HepG2 (cell line): ENCODE measurements around the gene UGP2. TPM values are rescaled to one million over a fixed set of nuclear protein-coding genes. Genes with fewer than 3 reads are reported as not detected.
A peak's percentile ranks its signal among the peaks of the same experiment; 100 is the strongest.

Experiments used
- ATAC-seq: fragments of 200-7000 bp; cut with Tn5 transposase; 3 replicates; pipeline ENCODE4 v1.9.1; 2020; ENCODE audit warnings: mild to moderate bottlenecking, moderate library complexity
- BruUV-seq: library from RNA; stranded (reverse); fragments of 400-500 nt; replicated peaks from 2 replicates; lab custom pipeline; 2021; lab: Mats Ljungman, UMichigan
- CTCF ChIA-PET: fragments of 300-600 bp; formaldehyde crosslinking; extraction: SDS; loops from one replicate; lab custom pipeline; 2021; ENCODE audit warnings: low total read pairs, inconsistent platforms, low intra/inter-chr PET ratio; lab: Yijun Ruan, JAX
- POLR2A ChIA-PET: fragments of 350-600 bp; sonication (Branson Sonifier 250); formaldehyde crosslinking; loops from one replicate; lab custom pipeline; 2020; ENCODE audit warnings: antibody characterized with exemption, inconsistent platforms; lab: Yijun Ruan, JAX
- DNase-seq: peaks from one replicate; pipeline ENCODE4 v3.0.0-alpha.2; 2015; ENCODE audit warnings: low spot score
- FAIRE-seq: peaks from 3 replicates; lab custom pipeline; 2011; peaks lifted over from hg19 to GRCh38; lab: Jason Lieb, UNC
- H2AFZ ChIP-seq: one replicate; pipeline ENCODE4 v1.6.1; 2011; ENCODE audit warnings: low read length, inconsistent platforms
- H3K27ac ChIP-seq: fragments of 300-600 bp; 3 replicates; pipeline ENCODE4 v1.8.0; 2011; ENCODE audit warnings: mixed run types, mild to moderate bottlenecking, mixed read lengths, low read length, inconsistent platforms; ENCODE audit not compliant: insufficient read depth; ENCODE audit errors: extremely low read length
- H3K27me3 ChIP-seq, 2 experiments: fragments of 200-600 bp in 1 of 2; 2 replicates in 1 of 2; 3 replicates in 1 of 2; pipeline versions ENCODE4 v1.6.0 to v1.8.0; 2011; ENCODE audit warnings: low read length in 2 of 2, mild to moderate bottlenecking in 2 of 2, moderate library complexity in 2 of 2, inconsistent platforms in 1 of 2; ENCODE audit not compliant: insufficient read depth in 2 of 2, control insufficient read depth in 1 of 2
- H3K36me3 ChIP-seq, 2 experiments: fragments of 200-600 bp in 1 of 2; replicated peaks in 1 of 2; 2 replicates in 1 of 2; 3 replicates in 1 of 2; pipeline versions ENCODE4 v1.5.1 to v1.8.0; 2011; ENCODE audit warnings: low read length in 2 of 2, inconsistent platforms in 1 of 2; ENCODE audit not compliant: insufficient read depth in 2 of 2, control insufficient read depth in 1 of 2
- H3K4me1 ChIP-seq: 2 replicates; pipeline ENCODE4 v1.5.1; 2012; ENCODE audit warnings: low read length, inconsistent platforms; ENCODE audit not compliant: insufficient read depth
- H3K4me2 ChIP-seq: 2 replicates; pipeline ENCODE4 v1.6.0; 2011; ENCODE audit warnings: low read depth, low read length, inconsistent platforms
- H3K4me3 ChIP-seq, 3 experiments: fragments of 200-600 bp in 1 of 3; sonication (generic), shearing (Covaris generic) in 1 of 3; replicated peaks in 1 of 3; 2 replicates each; pipeline ENCODE4 v1.5.1; 2011 to 2016; ENCODE audit warnings: low read length in 3 of 3, inconsistent platforms in 2 of 3, low read depth in 2 of 3, mild to moderate bottlenecking in 2 of 3, control low read depth in 1 of 3, mixed read lengths in 1 of 3; ENCODE audit not compliant: insufficient read depth in 1 of 3
- H3K79me2 ChIP-seq: one replicate; pipeline ENCODE4 v1.6.1; 2011; ENCODE audit warnings: low read length, inconsistent platforms; ENCODE audit not compliant: insufficient read depth
- H3K9ac ChIP-seq: 2 replicates; pipeline ENCODE4 v1.6.0; 2011; ENCODE audit warnings: mild to moderate bottlenecking, low read depth, low read length, inconsistent platforms; ENCODE audit not compliant: insufficient read depth
- H3K9me3 ChIP-seq: 2 replicates; pipeline ENCODE4 v1.5.1; 2012; ENCODE audit warnings: mild to moderate bottlenecking, low read length
- H4K20me1 ChIP-seq: 2 replicates; pipeline ENCODE4 v1.6.0; 2011; ENCODE audit warnings: inconsistent platforms, mild to moderate bottlenecking, low read length, moderate library complexity; ENCODE audit not compliant: insufficient read depth
- CEBPG ChIP-seq: IDR thresholded peaks from 2 replicates; pipeline ENCODE4 v1.6.1; 2016
- GATAD1 ChIP-seq: IDR thresholded peaks from 2 replicates; pipeline ENCODE4 v1.6.1; 2016; ENCODE audit warnings: missing genetic modification reagents, missing compliant biosample characterization
- KDM4B ChIP-seq: sonication (generic); formaldehyde crosslinking; IDR thresholded peaks from 2 replicates; pipeline ENCODE4 v1.4.0; 2020; ENCODE audit warnings: missing genetic modification reagents
- KLF16 ChIP-seq, 2 experiments: sonication (generic) in 1 of 2; formaldehyde crosslinking in 1 of 2; IDR thresholded peaks; 2 replicates each; pipeline versions ENCODE4 v1.6.1 to v1.8.0; 2016 to 2023; ENCODE audit warnings: missing genetic modification reagents in 2 of 2, missing compliant biosample characterization in 1 of 2
- MBD4 ChIP-seq: IDR thresholded peaks from 2 replicates; pipeline ENCODE4 v1.6.1; 2012; ENCODE audit warnings: low read length, inconsistent platforms, borderline replicate concordance
- ZFP36L2 ChIP-seq: sonication (generic); formaldehyde crosslinking; IDR thresholded peaks from 2 replicates; pipeline ENCODE4 v1.4.0; 2020; ENCODE audit warnings: missing genetic modification reagents
- ZNF121 ChIP-seq: sonication (generic); formaldehyde crosslinking; IDR thresholded peaks from 2 replicates; pipeline ENCODE4 v1.5.0; 2020; ENCODE audit warnings: mild to moderate bottlenecking, missing genetic modification reagents
- ZNF562 ChIP-seq: sonication (generic); formaldehyde crosslinking; IDR thresholded peaks from 2 replicates; pipeline ENCODE4 v1.8.0; 2022; ENCODE audit warnings: missing genetic modification reagents, borderline replicate concordance
- ZNF670 ChIP-seq: sonication (generic); formaldehyde crosslinking; IDR thresholded peaks from 2 replicates; pipeline ENCODE4 v1.8.0; 2022; ENCODE audit warnings: mild to moderate bottlenecking, missing genetic modification reagents, borderline replicate concordance
- WGBS: methylation state at CpG from one replicate; pipeline ENCODE4 v1.1.6; 2017; ENCODE audit warnings: low lambda C conversion rate; 5-methylcytosine and 5-hydroxymethylcytosine counted together
- in situ Hi-C: cut with HindIII; loops from 2 replicates; pipeline ENCODE4 v1.10.0; 2017; ENCODE audit warnings: low pct_unique_long_range_greater_than_20kb; ENCODE audit not compliant: extremely low pct_ligation_motif_present
- intact Hi-C: fragments of 100-400 bp; cut with micrococcal nuclease; formaldehyde crosslinking; loops from one replicate; pipeline ENCODE4 v1.10.0; 2022; ENCODE audit not compliant: unreplicated experiment
- polyA plus RNA-seq, 8 experiments: library from polyadenylated mRNA; depleted of rRNA in 3 of 8; stranded (reverse) in 7 of 8; unstranded in 1 of 8; fragments of >200 nt; fragmentation: Illumina TruSeq in 4 of 8; extraction: Trizol in 4 of 8; gene quantifications; 2 replicates each; pipeline versions ENCODE4 v1.2.1 to v1.2.3, GENCODE V29; 2011 to 2016; ENCODE audit warnings: low read depth in 4 of 8, missing spikeins in 1 of 8, mixed read lengths in 1 of 8; ENCODE audit not compliant: insufficient read depth in 1 of 8
- total RNA-seq, 5 experiments: library from RNA; depleted of rRNA; stranded (reverse); fragments of >200 nt; fragmentation: Illumina TruSeq; extraction: Trizol; gene quantifications; 2 replicates each; pipeline ENCODE4 v1.2.3, GENCODE V29; 2016; ENCODE audit warnings: low read depth in 1 of 5
- TF ChIP-seq, protein P1 (sequence below): IDR thresholded peaks from 2 replicates; pipeline ENCODE4 v1.6.1; 2012; ENCODE audit warnings: low read length, improper control_type of control experiment
- TF ChIP-seq, protein P2 (sequence below): sonication (generic); formaldehyde crosslinking; IDR thresholded peaks from 2 replicates; pipeline ENCODE4 v1.5.0; 2020; ENCODE audit warnings: missing genetic modification reagents
- TF ChIP-seq, protein P3 (sequence below): sonication (generic); formaldehyde crosslinking; IDR thresholded peaks from 2 replicates; pipeline ENCODE4 v1.4.0; 2020; ENCODE audit warnings: missing genetic modification reagents

The UGP2 gene
- total and polyA plus RNA-seq, 2 of the 13 experiments (the other 11 are each of a cell fraction or from before 2014, with no cell fraction given): 96.0 to 134 TPM

DNA sequence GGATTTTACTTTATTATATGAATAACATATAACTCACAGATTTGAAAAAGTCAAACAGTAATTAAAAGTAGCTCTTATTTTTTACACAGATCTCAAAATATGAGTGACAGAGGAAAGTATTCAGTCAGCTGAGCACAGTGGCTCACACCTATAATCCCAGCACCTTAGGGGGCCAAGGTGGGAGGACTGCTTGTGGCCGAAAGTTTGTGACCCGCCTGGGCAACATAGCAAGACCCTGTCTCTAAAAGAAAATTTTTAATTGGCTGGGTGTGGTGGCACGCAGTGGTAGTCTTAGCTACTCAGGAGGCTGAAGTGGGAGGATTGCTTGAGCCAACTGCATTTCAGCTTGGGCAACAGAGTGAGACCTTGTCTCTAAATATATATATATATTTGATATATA lies 19.2 kb upstream of the UGP2 start:
- no peak overlapping the region for H3K4me2 ChIP-seq
- H3K79me2 ChIP-seq: no peaks in the 10 kb centered on the region
- CTCF ChIA-PET: no interaction called here
- peak; percentile 58; the same call in 1 of the 2 replicates for TF ChIP-seq ZNF121 (CRISPR knock-in tag)
- TF ChIP-seq, protein P1, sequence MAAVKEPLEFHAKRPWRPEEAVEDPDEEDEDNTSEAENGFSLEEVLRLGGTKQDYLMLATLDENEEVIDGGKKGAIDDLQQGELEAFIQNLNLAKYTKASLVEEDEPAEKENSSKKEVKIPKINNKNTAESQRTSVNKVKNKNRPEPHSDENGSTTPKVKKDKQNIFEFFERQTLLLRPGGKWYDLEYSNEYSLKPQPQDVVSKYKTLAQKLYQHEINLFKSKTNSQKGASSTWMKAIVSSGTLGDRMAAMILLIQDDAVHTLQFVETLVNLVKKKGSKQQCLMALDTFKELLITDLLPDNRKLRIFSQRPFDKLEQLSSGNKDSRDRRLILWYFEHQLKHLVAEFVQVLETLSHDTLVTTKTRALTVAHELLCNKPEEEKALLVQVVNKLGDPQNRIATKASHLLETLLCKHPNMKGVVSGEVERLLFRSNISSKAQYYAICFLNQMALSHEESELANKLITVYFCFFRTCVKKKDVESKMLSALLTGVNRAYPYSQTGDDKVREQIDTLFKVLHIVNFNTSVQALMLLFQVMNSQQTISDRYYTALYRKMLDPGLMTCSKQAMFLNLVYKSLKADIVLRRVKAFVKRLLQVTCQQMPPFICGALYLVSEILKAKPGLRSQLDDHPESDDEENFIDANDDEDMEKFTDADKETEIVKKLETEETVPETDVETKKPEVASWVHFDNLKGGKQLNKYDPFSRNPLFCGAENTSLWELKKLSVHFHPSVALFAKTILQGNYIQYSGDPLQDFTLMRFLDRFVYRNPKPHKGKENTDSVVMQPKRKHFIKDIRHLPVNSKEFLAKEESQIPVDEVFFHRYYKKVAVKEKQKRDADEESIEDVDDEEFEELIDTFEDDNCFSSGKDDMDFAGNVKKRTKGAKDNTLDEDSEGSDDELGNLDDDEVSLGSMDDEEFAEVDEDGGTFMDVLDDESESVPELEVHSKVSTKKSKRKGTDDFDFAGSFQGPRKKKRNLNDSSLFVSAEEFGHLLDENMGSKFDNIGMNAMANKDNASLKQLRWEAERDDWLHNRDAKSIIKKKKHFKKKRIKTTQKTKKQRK: no peak
- H3K4me3 ChIP-seq: no peak overlapping the region
- no peak overlapping the region for H3K27ac ChIP-seq
- POLR2A ChIA-PET: interaction anchor here (5.0 kb wide), 1 partner anchor 20 kb away, joined by 56 read pairs; the partner anchor contains the start of gene UGP2
- peaks cover 43% of the 10 kb centered on the region for H3K4me1 ChIP-seq
- in situ Hi-C loops: no loop called here
- BruUV-seq: no TSS peak
- H3K9ac ChIP-seq: no peak overlapping the region
- H4K20me1 ChIP-seq: no peaks in the 10 kb centered on the region
- no peaks in the 10 kb centered on the region for H3K36me3 ChIP-seq
- DNase-seq: no peak
- intact Hi-C loops: no loop called here
- no peaks in the 10 kb centered on the region for H3K9me3 ChIP-seq
- H2AFZ ChIP-seq: no peak overlapping the region
- 100% methylated on average over 3 of the region's 3 CpGs for WGBS
- ATAC-seq: no peak
- H3K27me3 ChIP-seq: no peaks in the 10 kb centered on the region
- no peak for FAIRE-seq

DNA sequence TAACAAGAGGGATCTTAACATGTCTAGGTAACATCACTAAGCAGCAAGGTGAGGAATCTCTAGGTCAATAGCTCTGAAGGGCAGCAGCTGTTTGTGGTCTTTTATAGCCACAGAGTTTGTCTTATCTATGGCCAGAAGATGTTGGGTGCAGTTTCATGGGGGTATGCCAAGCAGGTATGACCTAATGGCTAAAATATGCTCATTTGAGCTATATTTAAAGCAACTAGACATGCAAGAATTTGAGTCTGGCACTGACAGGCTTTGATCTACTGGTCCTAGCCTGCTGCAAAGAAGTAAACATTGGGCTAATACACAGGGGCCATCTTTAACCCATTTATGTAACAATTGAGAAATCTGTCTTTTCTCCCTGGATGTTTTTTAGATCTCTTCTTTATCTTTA lies 13.9 kb upstream of the UGP2 start:
- ChIA-PET POLR2A (interaction anchor here (0.7 to 4.0 kb wide), 3 partner anchors 14 to 92 kb away, joined by 3 to 53 read pairs (median 3); partner anchors contain the start of gene UGP2), CTCF (interaction anchor here (1.5 kb wide), 1 partner anchor 136 kb away, joined by 3 read pairs; no protein-coding TSS in a partner anchor)
- Histone ChIP-seq H3K9me3 (no peaks in the 10 kb centered on the region), H3K27ac (no peak overlapping the region), H3K4me1 (peaks cover 15% of the 10 kb centered on the region), H3K4me2 (peak overlapping the region; percentile 24; the same call in 1 of the 2 replicates), H3K9ac (no peak overlapping the region), H3K27me3 (no peaks in the 10 kb centered on the region), H3K36me3 (no peaks in the 10 kb centered on the region), H3K4me3 (no peak overlapping the region), H2AFZ (no peak overlapping the region), H4K20me1 (no peaks in the 10 kb centered on the region), H3K79me2 (no peaks in the 10 kb centered on the region)
- peak; percentile 30 for FAIRE-seq
- DNase-seq: peak; percentile 92
- peak; percentile 97 for ATAC-seq
- in situ Hi-C loops: no loop called here
- no TSS peak for BruUV-seq
- intact Hi-C loops: loop anchor here (1.0 kb wide), 1 partner anchor 35 kb away; no protein-coding TSS in a partner anchor
- TF ChIP-seq GATAD1 (no peak), KDM4B (CRISPR knock-in tag) (no peak), MBD4 (no peak), ZFP36L2 (CRISPR knock-in tag) (no peak), ZNF670 (no peak), CEBPG (CRISPR knock-in tag) (peak; percentile 65), ZNF562 (no peak), KLF16 (CRISPR knock-in tag; IDR thresholded peaks at IDR 0.05) (0 out of 4 replicates have a peak, but pooled peaks of 1 of the 2 experiments have one; percentile 27)
- TF ChIP-seq, protein P2, sequence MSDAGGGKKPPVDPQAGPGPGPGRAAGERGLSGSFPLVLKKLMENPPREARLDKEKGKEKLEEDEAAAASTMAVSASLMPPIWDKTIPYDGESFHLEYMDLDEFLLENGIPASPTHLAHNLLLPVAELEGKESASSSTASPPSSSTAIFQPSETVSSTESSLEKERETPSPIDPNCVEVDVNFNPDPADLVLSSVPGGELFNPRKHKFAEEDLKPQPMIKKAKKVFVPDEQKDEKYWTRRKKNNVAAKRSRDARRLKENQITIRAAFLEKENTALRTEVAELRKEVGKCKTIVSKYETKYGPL (CRISPR knock-in tag): peak; percentile 73; the same call in 1 of the 2 replicates
- TF ChIP-seq, protein P3, sequence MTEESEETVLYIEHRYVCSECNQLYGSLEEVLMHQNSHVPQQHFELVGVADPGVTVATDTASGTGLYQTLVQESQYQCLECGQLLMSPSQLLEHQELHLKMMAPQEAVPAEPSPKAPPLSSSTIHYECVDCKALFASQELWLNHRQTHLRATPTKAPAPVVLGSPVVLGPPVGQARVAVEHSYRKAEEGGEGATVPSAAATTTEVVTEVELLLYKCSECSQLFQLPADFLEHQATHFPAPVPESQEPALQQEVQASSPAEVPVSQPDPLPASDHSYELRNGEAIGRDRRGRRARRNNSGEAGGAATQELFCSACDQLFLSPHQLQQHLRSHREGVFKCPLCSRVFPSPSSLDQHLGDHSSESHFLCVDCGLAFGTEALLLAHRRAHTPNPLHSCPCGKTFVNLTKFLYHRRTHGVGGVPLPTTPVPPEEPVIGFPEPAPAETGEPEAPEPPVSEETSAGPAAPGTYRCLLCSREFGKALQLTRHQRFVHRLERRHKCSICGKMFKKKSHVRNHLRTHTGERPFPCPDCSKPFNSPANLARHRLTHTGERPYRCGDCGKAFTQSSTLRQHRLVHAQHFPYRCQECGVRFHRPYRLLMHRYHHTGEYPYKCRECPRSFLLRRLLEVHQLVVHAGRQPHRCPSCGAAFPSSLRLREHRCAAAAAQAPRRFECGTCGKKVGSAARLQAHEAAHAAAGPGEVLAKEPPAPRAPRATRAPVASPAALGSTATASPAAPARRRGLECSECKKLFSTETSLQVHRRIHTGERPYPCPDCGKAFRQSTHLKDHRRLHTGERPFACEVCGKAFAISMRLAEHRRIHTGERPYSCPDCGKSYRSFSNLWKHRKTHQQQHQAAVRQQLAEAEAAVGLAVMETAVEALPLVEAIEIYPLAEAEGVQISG (CRISPR knock-in tag): no peak
